ENCODE data around the gene LINGO3.
A peak's percentile ranks its signal among the peaks of the same experiment; 100 is the strongest.

Gene LINGO3

DNA sequence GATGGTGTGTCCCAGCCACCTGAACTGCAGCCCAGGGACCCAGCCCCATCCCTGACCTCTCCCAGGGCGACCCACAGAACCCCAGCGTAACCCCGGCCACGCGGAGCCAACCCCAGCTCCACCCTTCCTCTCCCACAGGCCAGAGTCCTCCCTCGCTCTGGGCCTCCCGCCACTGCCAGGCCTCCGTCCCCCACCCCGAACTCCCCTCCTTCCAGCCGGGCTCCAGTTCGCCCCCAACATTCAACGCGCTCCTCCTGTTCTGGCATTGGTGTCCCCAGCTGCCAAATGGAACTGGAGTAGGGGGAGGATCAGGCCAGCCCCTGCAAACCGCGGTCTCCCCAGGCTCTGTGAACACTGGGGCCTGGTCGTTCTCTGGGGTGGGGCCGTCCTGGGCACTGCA, 7.4 kb downstream of the LINGO3 start:
- ChIA-PET POLR2A (no interaction called here), CTCF (no interaction called here)
- no peak overlapping the region for H3K27ac ChIP-seq (ENCODE audit: extremely low read depth, low read depth, low read length)
- no peak for TF ChIP-seq ZNF610 (tag by site-specific recombination; IDR thresholded peaks at IDR 0.05; ENCODE audit: borderline replicate concordance)
- peak; percentile 65; the same call in 1 of the 2 replicates for TF ChIP-seq ZNF600 (tag by site-specific recombination; IDR thresholded peaks at IDR 0.05)
- H3K4me1 ChIP-seq (ENCODE audit: control insufficient read depth, insufficient read depth, low read length), result no peaks in the 10 kb centered on the region
- no peaks in the 10 kb centered on the region for H3K36me3 ChIP-seq (ENCODE audit: control insufficient read depth in 2 of 2, insufficient read depth in 1 of 2, low read length in 2 of 2)
- no peaks in the 10 kb centered on the region for H3K9me3 ChIP-seq (ENCODE audit: control insufficient read depth, insufficient read depth, low read depth, low read length)
- H3K4me3 ChIP-seq (ENCODE audit: low read depth, low read length), result no peak overlapping the region

DNA sequence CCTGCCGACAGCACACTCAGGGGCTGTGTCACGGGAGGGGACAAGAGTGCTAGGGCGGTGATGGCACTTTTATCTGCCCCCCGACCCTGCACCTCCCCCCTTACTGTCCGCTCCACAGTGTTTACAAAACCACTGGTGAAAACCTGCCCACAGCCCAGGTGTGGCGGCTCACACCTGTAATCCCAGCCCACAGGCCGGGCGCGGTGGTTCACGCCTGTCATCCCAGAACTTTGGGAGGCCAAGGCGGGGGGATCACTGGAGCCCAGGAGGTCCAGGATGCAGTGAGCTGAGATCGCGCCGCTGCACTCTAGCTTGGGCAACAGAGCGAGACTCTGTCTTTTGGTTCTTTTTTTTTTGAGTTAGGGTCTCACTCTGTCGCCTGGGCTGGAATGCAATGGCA, 11.8 kb downstream of the LINGO3 start:
- no peak overlapping the region for H3K27ac ChIP-seq (ENCODE audit: extremely low read depth, low read depth, low read length)
- TF ChIP-seq IKZF3 (tag by site-specific recombination; IDR thresholded peaks at IDR 0.05), result no peak
- TF ChIP-seq YY1 (tag by site-specific recombination; IDR thresholded peaks at IDR 0.05), result no peak
- TF ChIP-seq ZFP69B (tag by site-specific recombination; IDR thresholded peaks at IDR 0.05), result no peak
- TF ChIP-seq ZNF202 (tag by site-specific recombination; IDR thresholded peaks at IDR 0.05; ENCODE audit: borderline replicate concordance), result no peak
- TF ChIP-seq, protein P1, sequence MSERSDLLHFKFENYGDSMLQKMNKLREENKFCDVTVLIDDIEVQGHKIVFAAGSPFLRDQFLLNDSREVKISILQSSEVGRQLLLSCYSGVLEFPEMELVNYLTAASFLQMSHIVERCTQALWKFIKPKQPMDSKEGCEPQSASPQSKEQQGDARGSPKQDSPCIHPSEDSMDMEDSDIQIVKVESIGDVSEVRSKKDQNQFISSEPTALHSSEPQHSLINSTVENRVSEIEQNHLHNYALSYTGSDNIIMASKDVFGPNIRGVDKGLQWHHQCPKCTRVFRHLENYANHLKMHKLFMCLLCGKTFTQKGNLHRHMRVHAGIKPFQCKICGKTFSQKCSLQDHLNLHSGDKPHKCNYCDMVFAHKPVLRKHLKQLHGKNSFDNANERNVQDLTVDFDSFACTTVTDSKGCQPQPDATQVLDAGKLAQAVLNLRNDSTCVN (tag by site-specific recombination; optimal IDR thresholded peaks at IDR 0.05), result no peak
- TF ChIP-seq ZNF747 (tag by site-specific recombination; IDR thresholded peaks at IDR 0.05), result no peak
- TF ChIP-seq ZNF701 (tag by site-specific recombination; IDR thresholded peaks at IDR 0.05), result no peak
- TF ChIP-seq ZEB2 (tag by site-specific recombination; IDR thresholded peaks at IDR 0.05), result no peak
- TF ChIP-seq ZNF660 (tag by site-specific recombination; IDR thresholded peaks at IDR 0.05), result no peak
- TF ChIP-seq ZNF248 (tag by site-specific recombination; IDR thresholded peaks at IDR 0.05), result no peak
- TF ChIP-seq, protein P2, sequence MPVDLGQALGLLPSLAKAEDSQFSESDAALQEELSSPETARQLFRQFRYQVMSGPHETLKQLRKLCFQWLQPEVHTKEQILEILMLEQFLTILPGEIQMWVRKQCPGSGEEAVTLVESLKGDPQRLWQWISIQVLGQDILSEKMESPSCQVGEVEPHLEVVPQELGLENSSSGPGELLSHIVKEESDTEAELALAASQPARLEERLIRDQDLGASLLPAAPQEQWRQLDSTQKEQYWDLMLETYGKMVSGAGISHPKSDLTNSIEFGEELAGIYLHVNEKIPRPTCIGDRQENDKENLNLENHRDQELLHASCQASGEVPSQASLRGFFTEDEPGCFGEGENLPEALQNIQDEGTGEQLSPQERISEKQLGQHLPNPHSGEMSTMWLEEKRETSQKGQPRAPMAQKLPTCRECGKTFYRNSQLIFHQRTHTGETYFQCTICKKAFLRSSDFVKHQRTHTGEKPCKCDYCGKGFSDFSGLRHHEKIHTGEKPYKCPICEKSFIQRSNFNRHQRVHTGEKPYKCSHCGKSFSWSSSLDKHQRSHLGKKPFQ (tag by site-specific recombination; IDR thresholded peaks at IDR 0.05), result no peak
- TF ChIP-seq ZNF2 (tag by site-specific recombination; IDR thresholded peaks at IDR 0.05), result no peak
- H3K4me1 ChIP-seq (ENCODE audit: control insufficient read depth, insufficient read depth, low read length), result no peaks in the 10 kb centered on the region
- H3K4me3 ChIP-seq (ENCODE audit: low read depth, low read length), result no peak overlapping the region
- no peaks in the 10 kb centered on the region for H3K9me3 ChIP-seq (ENCODE audit: control insufficient read depth, insufficient read depth, low read depth, low read length)
- CTCF ChIA-PET, result interaction anchor here (0.6 kb wide), 1 partner anchor 23 kb away, joined by 3 read pairs; no protein-coding TSS in a partner anchor
- POLR2A ChIA-PET, result no interaction called here
- H3K36me3 ChIP-seq (ENCODE audit: control insufficient read depth in 2 of 2, insufficient read depth in 1 of 2, low read length in 2 of 2), result no peaks in the 10 kb centered on the region

DNA sequence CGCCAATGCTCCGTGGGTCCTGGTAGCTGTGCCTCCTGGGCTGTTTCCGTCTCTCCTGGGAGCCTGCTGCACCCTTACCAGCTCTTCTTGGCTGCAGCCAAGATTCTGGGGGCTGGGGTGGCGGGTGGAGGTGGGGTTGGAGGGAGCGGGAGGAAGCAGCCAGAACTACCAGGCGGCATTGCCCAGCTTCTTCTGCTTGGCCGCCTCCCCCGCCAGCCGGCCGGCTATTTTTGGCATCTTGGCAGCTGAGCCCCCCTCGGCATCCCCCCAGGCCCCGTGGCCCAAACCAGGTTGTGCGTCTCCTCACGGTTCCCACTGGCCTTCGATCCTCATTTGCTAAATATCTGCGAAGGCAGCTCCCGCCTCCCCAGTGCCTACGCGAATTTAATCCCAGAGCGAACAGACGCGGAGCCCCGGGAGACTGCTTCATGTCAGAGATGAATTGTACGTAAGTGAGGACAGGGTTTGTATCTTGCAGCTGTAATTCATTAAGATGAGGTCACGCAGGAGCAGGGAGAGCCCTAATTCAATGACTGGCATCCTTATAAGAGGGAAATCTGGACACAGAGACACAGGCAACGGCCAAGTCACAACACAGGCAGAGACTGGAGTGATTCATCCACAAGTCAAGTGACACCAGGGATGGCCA, 13.1 kb downstream of the LINGO3 start:
- Histone ChIP-seq H3K9me3 (ENCODE audit: control insufficient read depth, insufficient read depth, low read depth, low read length) (no peaks in the 10 kb centered on the region), H3K4me1 (ENCODE audit: control insufficient read depth, insufficient read depth, low read length) (no peaks in the 10 kb centered on the region), H3K27ac (ENCODE audit: extremely low read depth, low read depth, low read length) (no peak overlapping the region), H3K4me3 (ENCODE audit: low read depth, low read length) (no peak overlapping the region), H3K36me3 (ENCODE audit: control insufficient read depth in 2 of 2, insufficient read depth in 1 of 2, low read length in 2 of 2) (no peaks in the 10 kb centered on the region)
- ChIA-PET POLR2A (interaction anchor here (0.6 kb wide), 2 partner anchors 70 to 398 kb away, joined by 3 to 4 read pairs; no protein-coding TSS in a partner anchor), CTCF (interaction anchor here (0.6 to 1.0 kb wide), 2 partner anchors 70 to 330 kb away, joined by 3 to 4 read pairs; no protein-coding TSS in a partner anchor)
- 0 out of 2 replicates have a peak, but pooled peaks have one; percentile 23 for TF ChIP-seq ZNF629 (tag by site-specific recombination; IDR thresholded peaks at IDR 0.05)
- no peak for TF ChIP-seq BCL11B (tag by site-specific recombination; IDR thresholded peaks at IDR 0.05; ENCODE audit: low read depth)
- TF ChIP-seq ZNF341 (tag by site-specific recombination; IDR thresholded peaks at IDR 0.05; ENCODE audit: low read depth), result 0 out of 2 replicates have a peak, but pooled peaks have one; percentile 8
